NCI-H2107 treated with DMSO at 0.1 percent for 48 hours (cell line): Measurements from ENCODE around the gene DAZAP1.
"Not testable (repeated sequence)": the region's sequence is repeated elsewhere in the genome, so short reads cannot be mapped to it uniquely, and the experiment has no call there.

Experiments used
- DNase-seq: peaks from one replicate; lab custom pipeline; 2025; ENCODE audit not compliant: unreplicated experiment; lab: John Stamatoyannopoulos, UW

The DAZAP1 gene

DNA sequence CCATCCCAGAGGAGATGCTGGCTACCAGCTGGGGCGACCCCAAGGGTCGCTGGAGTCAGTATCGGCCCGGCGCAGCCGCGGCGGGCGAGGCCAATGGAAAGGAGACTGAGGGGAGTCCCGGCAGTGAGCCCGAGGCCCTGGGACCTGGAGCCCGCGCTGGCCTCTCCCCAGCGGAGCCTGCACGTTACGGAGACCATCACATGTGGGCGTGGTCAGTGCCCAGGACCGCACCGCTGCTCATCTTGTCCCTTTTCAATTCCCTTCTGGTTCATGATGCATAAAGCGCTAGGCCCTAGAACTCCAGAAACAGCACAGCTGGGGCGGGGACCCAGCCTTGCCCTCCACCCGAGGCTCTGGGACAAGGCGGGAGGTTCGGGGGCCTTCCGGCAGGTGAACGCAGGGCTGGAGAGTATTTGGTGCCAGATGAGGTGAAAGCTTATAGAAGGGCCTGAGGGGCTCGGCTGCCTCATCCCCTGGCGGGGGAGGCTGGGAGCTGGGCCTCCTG, 63.7 kb downstream of the DAZAP1 start:
- DNase-seq = no peak

GRCh38 chr19:1471515-1472160, 64.3 kb downstream of the DAZAP1 start:
- DNase-seq = no peak

DNA sequence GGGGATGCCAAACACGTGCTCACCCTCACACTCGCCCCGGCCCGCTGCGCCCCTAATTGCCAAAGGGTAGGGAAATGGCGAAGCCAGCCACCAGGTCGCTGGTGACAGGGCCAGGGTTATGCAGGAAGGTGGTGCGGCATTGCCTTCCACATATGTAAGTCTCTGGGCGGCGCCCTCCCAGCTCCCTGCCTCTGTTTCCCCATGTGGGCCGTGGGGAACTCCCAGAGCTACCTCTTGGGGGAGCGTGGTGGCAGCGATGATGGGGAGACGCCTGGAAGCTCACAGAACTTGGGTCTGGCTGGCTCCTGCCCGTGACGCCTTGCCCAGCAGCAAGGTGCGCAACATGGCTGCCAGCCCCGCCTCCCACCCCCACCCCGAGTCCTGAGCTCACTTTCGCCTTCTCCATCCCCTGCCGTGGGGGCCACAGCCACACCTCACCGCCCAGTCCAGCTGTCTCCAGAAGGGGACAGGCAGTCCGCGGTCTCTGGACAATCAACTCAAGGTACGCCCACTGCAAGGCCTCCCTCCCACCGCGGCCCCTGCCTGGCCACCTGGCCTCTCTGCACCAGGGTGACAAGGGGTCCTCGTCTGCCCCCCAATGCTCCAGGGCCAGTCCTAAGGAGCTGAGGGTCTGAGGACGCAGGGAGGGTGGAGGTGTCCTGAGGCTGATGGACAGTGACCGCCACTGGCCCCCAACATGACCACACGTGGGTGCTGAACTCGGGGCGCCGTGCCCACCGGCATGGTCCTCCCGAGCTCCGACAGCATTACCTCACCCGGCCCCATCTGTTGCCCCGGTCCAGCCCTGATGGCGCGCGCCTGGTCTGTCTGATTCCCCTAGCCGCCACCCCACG, 65.1 kb downstream of the DAZAP1 start:
- DNase-seq = no peak

- no peak for DNase-seq
These were observed 65.9 kb downstream of the DAZAP1 start for GRCh38 chr19:1473085-1473851.

- DNase-seq = no peak
These were observed 66.8 kb downstream of the DAZAP1 start for GRCh38 chr19:1474011-1474764.

GRCh38 chr19:1474765-1475351, 67.5 kb downstream of the DAZAP1 start:
- no peak for DNase-seq

DNA sequence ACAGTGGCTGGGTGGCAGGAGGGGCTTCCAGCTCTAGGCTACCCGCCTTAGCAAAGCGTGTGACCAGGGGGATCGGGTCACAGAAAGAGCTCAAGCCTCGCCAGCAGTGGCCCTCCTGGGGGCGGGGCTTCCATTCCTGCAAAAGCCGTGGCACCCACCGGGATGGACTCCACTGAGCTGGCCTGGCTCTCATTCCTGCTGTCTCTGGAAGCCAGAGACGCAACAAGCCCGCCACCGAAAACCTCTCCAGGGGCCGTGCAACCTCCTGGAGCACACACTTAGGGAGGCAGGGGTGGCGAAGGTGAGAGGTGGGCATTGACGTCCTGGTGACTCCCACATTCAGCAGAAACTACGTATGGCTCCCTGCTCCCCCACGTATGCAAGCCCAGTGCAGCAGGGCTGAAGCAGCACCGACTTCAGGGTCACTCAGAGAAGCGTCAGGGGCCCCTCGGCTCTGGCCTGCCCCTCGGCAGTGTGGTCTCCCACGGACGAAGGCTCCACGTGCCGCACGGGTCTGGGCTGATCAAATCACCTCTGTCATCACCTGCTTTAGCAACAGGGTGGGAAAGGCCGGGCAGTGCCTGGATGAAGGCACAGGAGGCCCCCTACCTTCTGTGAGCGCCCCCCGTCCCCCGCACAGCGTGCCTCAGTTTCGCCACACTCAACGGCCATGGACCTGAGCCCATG, 68.5 kb downstream of the DAZAP1 start:
- no peak for DNase-seq

DNA sequence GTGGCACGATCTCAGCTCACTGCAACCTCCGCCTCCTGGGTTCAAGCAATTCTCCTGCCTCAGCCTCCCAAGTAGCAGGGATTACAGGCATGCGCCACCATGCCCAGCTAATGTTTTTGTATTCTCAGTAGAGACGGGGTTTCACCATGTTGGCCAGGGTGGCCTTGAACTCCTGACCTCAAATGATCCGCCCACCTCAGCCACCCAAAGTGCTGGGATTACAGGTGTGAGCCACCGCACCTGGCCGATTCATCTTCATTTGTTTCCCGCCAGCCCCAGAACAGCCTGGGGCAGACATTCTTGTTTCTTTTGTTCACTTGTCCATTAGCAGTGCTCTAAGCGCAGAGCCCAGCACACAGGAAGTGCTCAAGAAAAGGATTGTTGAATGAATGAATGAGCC, 69.7 kb downstream of the DAZAP1 start:
- DNase-seq = not testable (repeated sequence)

DNA sequence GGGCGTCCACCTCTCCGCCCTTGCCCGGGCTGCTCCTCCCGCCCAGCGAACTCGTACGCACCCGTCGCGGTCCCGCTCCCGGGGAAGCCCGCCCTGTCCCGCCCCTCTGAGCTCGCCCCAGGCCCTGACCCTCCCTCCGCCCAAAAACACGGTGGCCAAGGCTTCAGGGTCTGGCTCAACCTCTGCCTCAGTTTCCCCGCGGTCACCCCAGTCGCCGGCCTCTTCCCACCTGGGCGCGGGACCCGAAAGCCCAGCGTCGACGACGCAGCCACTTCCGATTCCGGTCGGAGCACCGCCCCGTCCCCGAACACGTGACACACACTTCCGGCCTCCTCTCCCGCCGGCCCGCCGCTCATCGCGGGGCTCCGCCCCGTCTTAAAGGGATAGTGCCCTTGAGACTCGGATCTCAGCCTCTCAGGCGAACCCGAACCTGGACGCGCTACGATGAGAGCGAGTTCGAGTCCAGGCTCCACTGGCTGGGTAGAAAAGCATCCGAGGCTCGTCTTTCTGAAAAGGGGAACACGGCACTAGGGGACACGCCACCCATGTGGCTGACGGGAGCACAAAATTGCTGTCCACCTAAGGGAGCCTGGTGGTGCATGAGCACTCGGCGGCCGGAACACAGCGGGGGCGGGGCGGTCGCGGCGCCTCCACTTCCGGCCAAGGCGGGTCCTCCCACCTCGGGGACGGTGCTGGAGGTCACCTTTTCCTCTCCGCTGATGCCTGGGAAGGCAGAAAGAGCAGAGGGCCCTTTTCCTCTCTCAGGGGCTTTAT, 71.7 kb downstream of the DAZAP1 start, which contains the start of gene C19orf25:
Gene C19orf25, minus strand, starts transcription at position 282 of the 774 bp plus-strand sequence. CDS start 312 bp downstream, outside the sequence.
- DNase-seq = peak; percentile 67

GRCh38 chr19:1481224-1481892, 74.0 kb downstream of the DAZAP1 start:
- no peak for DNase-seq

- no peak for DNase-seq
These were observed 74.5 kb downstream of the DAZAP1 start for GRCh38 chr19:1481893-1482360.

DNA sequence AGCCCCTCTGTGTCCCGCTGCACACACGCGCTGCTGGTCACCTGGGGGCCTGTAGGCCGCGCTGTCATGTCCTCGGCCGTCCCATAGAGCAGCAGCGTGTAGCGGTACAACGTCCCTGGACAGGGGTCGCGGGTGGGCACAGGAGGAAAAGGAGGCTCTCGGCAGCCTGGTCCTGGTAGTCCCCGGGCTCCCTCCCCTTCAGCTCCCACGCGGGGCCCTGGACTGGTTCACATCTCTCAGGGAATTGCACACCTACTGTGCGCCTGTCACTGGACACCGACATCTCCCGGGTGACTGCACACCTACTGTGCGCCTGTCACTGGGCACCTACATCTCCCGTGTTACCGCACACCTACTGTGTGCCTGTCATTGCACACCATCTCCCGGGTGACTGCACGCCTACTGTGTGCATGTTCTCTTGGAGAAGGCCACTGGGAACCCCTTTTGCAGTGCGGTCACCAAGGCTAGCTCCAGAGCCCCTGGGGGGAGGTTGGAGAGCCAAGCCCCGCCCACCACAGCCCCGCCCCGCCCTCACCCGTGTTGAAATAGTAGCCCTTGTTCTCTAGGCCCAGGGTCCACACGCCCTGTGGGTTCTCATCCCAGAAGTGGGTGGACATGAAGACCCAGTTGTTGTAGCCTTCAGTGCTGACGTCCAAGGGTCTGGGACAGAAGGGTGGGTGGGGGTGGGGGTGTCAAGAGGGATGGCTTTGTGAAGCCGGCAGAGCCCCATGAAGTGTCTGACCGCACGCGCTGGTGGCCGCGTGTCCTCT, 75.2 kb downstream of the DAZAP1 start:
- DNase-seq = no peak

DNA sequence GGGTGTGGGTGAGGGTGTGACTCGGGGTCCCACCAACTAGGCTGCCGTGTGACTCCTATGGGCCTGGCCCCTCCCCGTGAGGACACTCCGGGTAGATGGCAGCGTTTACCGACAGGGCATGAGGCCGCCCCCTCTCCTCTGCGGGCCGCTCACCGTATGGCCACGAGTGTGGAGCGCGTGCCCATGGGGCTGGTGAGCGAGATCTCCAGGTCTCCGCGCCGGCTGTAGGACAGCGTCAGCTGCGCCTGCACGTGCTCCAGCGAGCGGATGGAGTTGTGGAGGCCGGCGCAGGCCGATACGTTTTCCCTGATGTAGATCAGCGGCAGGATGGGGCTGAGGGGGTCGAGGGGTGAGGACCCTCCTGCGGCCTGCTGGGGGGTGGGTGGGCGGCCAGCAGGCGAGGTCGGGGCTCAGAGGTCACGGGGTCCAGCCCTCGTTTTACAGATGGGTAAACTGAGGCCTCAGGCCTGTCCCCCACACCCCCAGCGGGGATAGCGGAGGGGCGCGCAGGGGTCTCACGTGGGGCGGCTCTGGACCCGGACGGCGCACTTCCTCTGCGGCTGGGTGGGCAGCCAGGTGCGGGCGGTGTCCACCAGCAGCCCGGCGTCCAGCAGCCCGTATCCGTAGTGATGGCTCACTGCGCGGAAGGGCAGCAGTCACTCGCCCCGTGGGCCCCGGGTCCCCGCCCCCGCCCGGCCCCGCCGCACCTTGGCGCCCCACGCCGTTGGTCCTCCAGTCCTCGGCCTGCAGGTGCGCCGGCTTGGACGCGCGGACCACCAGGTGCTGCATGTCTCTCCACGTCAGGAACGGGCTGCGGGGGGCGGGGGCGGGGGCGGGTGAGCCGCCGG, 76.0 kb downstream of the DAZAP1 start:
- no peak for DNase-seq

GRCh38 chr19:1483979-1484428, 76.6 kb downstream of the DAZAP1 start:
- no peak for DNase-seq
